ENCODE results near the gene QSOX2.

The QSOX2 gene

DNA sequence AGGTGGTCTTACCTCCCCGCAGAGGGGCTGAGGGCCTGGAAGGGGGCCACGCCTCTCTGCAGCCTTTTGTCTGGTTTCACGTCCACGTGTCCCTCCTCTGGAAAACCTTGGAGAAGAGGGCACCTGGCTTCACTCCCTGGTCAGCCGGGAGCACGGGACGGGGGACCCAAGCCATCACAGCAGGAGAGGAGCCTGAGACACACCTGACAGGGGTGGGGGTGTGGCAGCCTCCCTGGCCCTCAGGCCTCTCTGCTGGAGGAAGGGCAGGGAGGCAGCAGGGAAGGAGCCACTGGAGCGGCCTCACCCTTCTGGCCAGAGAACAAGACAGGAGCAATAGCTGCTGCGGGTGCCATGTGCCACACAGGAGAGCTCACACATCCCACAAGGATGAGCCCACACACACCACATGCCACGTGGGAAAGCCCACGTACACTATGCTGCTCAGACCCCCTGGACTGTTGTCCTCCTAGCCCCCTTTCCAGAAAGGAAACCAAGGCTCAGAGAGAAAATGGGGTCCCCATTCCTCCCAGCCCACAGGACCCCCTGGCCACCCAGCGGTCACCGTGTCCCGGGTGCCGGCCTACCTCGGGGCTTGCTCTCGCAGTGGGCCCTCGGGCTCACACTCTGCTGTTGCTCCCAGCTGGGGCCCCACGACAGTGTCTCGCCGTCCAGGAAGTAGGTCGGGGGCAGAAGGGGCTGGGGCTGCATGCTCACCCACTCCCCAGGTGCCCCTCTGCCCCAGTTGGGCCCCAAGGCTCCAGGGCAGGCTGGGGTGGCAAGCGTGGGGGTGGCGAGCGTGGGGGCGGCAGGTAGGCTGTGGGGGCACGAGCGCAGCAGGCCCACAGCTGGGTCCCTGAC is 40.1 kb upstream of the QSOX2 start:
- 0 out of 2 replicates have a peak, but pooled peaks cover 14% of the 10 kb centered on the region for H3K27me3 ChIP-seq (ENCODE audit: insufficient read depth, low read length)
- H3K27ac ChIP-seq (ENCODE audit: low read depth, low read length, poor library complexity, severe bottlenecking) = no peak overlapping the region
- H2AFZ ChIP-seq (ENCODE audit: low read length) = no peak overlapping the region
- peaks cover 3% of the 10 kb centered on the region for H3K4me1 ChIP-seq (ENCODE audit: insufficient read depth, low read length, severe bottlenecking)
- TF ChIP-seq EZH2 (IDR thresholded peaks at IDR 0.05; ENCODE audit: borderline replicate concordance, low read length) (no peak), CTCF (IDR thresholded peaks at IDR 0.05; ENCODE audit: low read length) (no peak)
- H3F3A ChIP-seq (ENCODE audit: insufficient read depth, low read length) = no peaks in the 10 kb centered on the region
- H3K4me3 ChIP-seq (ENCODE audit: low read depth, low read length, poor library complexity, severe bottlenecking) = no peak overlapping the region
- no peaks in the 10 kb centered on the region for H3K9me3 ChIP-seq (ENCODE audit: low read length)
- no peaks in the 10 kb centered on the region for H3K79me2 ChIP-seq (ENCODE audit: insufficient read depth, low read length)
- no peaks in the 10 kb centered on the region for H4K20me1 ChIP-seq (ENCODE audit: insufficient read depth, low read length)
- no peak overlapping the region for H3K4me2 ChIP-seq (ENCODE audit: low read length)
- H3K36me3 ChIP-seq (ENCODE audit: insufficient read depth, low read length) = no peaks in the 10 kb centered on the region
- no peaks in the 10 kb centered on the region for H3K9me2 ChIP-seq (ENCODE audit: low read depth, low read length)
- no peak overlapping the region for H3K9ac ChIP-seq (ENCODE audit: low read length)

GRCh38 chr9:136284951-136285350 is 39.3 kb upstream of the QSOX2 start:
- Histone ChIP-seq H3K36me3 (ENCODE audit: insufficient read depth, low read length) (no peaks in the 10 kb centered on the region), H3K79me2 (ENCODE audit: insufficient read depth, low read length) (no peaks in the 10 kb centered on the region), H3K9me2 (ENCODE audit: low read depth, low read length) (no peaks in the 10 kb centered on the region), H2AFZ (ENCODE audit: low read length) (no peak overlapping the region), H3K4me1 (ENCODE audit: insufficient read depth, low read length, severe bottlenecking) (peaks cover 3% of the 10 kb centered on the region), H3K9ac (ENCODE audit: low read length) (no peak overlapping the region), H3F3A (ENCODE audit: insufficient read depth, low read length) (no peaks in the 10 kb centered on the region), H3K4me3 (ENCODE audit: low read depth, low read length, poor library complexity, severe bottlenecking) (no peak overlapping the region), H3K9me3 (ENCODE audit: low read length) (no peaks in the 10 kb centered on the region), H3K27ac (ENCODE audit: low read depth, low read length, poor library complexity, severe bottlenecking) (no peak overlapping the region), H4K20me1 (ENCODE audit: insufficient read depth, low read length) (no peaks in the 10 kb centered on the region), H3K27me3 (ENCODE audit: insufficient read depth, low read length) (peaks cover 17% of the 10 kb centered on the region; the same call in 1 of the 2 replicates), H3K4me2 (ENCODE audit: low read length) (no peak overlapping the region)
- TF ChIP-seq EZH2 (IDR thresholded peaks at IDR 0.05; ENCODE audit: borderline replicate concordance, low read length) (no peak), CTCF (IDR thresholded peaks at IDR 0.05; ENCODE audit: low read length) (no peak)

- H3K4me3 ChIP-seq (ENCODE audit: low read depth, low read length, poor library complexity, severe bottlenecking) = no peak overlapping the region
- no peak overlapping the region for H2AFZ ChIP-seq (ENCODE audit: low read length)
- H4K20me1 ChIP-seq (ENCODE audit: insufficient read depth, low read length) = no peaks in the 10 kb centered on the region
- H3K27ac ChIP-seq (ENCODE audit: low read depth, low read length, poor library complexity, severe bottlenecking) = no peak overlapping the region
- H3K4me1 ChIP-seq (ENCODE audit: insufficient read depth, low read length, severe bottlenecking) = peaks cover 3% of the 10 kb centered on the region
- H3K36me3 ChIP-seq (ENCODE audit: insufficient read depth, low read length) = no peaks in the 10 kb centered on the region
- no peaks in the 10 kb centered on the region for H3K9me3 ChIP-seq (ENCODE audit: low read length)
- TF ChIP-seq CTCF (IDR thresholded peaks at IDR 0.05; ENCODE audit: low read length) (no peak), EZH2 (IDR thresholded peaks at IDR 0.05; ENCODE audit: borderline replicate concordance, low read length) (no peak)
- no peak overlapping the region for H3K4me2 ChIP-seq (ENCODE audit: low read length)
- no peaks in the 10 kb centered on the region for H3K79me2 ChIP-seq (ENCODE audit: insufficient read depth, low read length)
- H3K9ac ChIP-seq (ENCODE audit: low read length) = no peak overlapping the region
- H3K9me2 ChIP-seq (ENCODE audit: low read depth, low read length) = no peaks in the 10 kb centered on the region
- peaks cover 20% of the 10 kb centered on the region; the same call in 1 of the 2 replicates for H3K27me3 ChIP-seq (ENCODE audit: insufficient read depth, low read length)
- H3F3A ChIP-seq (ENCODE audit: insufficient read depth, low read length) = no peaks in the 10 kb centered on the region
These were observed 38.7 kb upstream of the QSOX2 start for GRCh38 chr9:136284311-136284710.
